K562 (cell line): ENCODE measurements around the gene LACTB. TPM values are rescaled to one million over a fixed set of nuclear protein-coding genes. Genes with fewer than 3 reads are reported as not detected.
A peak's percentile ranks its signal among the peaks of the same experiment; 100 is the strongest.

Experiments
- BACH1 ChIP-seq: fragments of 200-800 bp; sonication (Bioruptor generic); IDR thresholded peaks from 2 replicates; pipeline ENCODE4 v1.6.1; 2016; ENCODE audit warnings: missing genetic modification characterization, missing compliant biosample characterization
- DMBX1 ChIP-seq: fragments of 250-450 bp; sonication (Bioruptor Pico); IDR thresholded peaks from 2 replicates; pipeline ENCODE4 v1.8.0; 2022; ENCODE audit warnings: inconsistent platforms, mild to moderate bottlenecking, moderate library complexity, borderline replicate concordance
- EP400 ChIP-seq: fragments of 450-650 bp; IDR thresholded peaks from 2 replicates; pipeline ENCODE4 v1.6.1; 2017; ENCODE audit warnings: antibody characterized with exemption, mild to moderate bottlenecking, moderate library complexity
- PRPF4 ChIP-seq: fragments of 200-400 bp; formaldehyde crosslinking; IDR thresholded peaks from one replicate; pipeline ENCODE4 v1.6.1; 2017; ENCODE audit warnings: low read length, low read depth, mild to moderate bottlenecking; ENCODE audit not compliant: insufficient read depth, poor library complexity, severe bottlenecking
- STAT5A ChIP-seq: IDR thresholded peaks from 2 replicates; pipeline ENCODE4 v1.6.1; 2012; ENCODE audit warnings: low read length, inconsistent platforms, borderline replicate concordance
- TRIM28 ChIP-seq: fragments of 450-650 bp; IDR thresholded peaks from 2 replicates; pipeline ENCODE4 v1.6.1; 2017
- ZNF609 ChIP-seq: sonication (generic); formaldehyde crosslinking; IDR thresholded peaks from 2 replicates; pipeline ENCODE4 v1.8.1; 2023; ENCODE audit warnings: missing genetic modification reagents, mild to moderate bottlenecking, borderline replicate concordance
- polyA plus RNA-seq, 8 experiments: library from polyadenylated mRNA; depleted of rRNA in 4 of 8; stranded (reverse) in 5 of 8; unstranded in 3 of 8; fragments of >200 nt; fragmentation: Nextera tagmentation in 2 of 8; fragmentation: Illumina TruSeq in 1 of 8; extraction: Ambion mirVana in 2 of 8; extraction: Trizol in 1 of 8; gene quantifications; 2 replicates each; pipeline versions ENCODE4 v1.2.1 to v1.2.3, GENCODE V29; 2011 to 2014; ENCODE audit warnings: inconsistent platforms in 1 of 8, missing spikeins in 1 of 8
- total RNA-seq, 7 experiments: library from RNA; depleted of rRNA in 6 of 7; stranded (reverse); fragments of >200 nt in 6 of 7; fragmentation: Illumina TruSeq in 2 of 7; extraction: Trizol in 2 of 7; gene quantifications; 2 replicates each; pipeline versions ENCODE4 v1.2.1 to v1.2.3, GENCODE V29; 2011 to 2021; ENCODE audit warnings: low replicate concordance in 1 of 7

LACTB gene
- total and polyA plus RNA-seq, 9 of the 15 experiments (the other 6 are each of a cell fraction or from before 2014, with no cell fraction given), result 3.1 to 15.5 (median 9.8) TPM

- TF ChIP-seq ZNF609 (no peak), DMBX1 (CRISPR knock-in tag) (no peak), EP400 (no peak), BACH1 (tag) (peak; percentile 40; the same call in 1 of the 2 replicates), PRPF4 (no peak), STAT5A (no peak), TRIM28 (no peak)
Measured at GRCh38 chr15:63112871-63113270, 8.8 kb upstream of the LACTB start (continued).
